GM12878 (cell line): ENCODE results near the gene SLC2A4RG. TPM values are rescaled to one million over a fixed set of nuclear protein-coding genes. Genes with fewer than 3 reads are reported as not detected.
"Not testable (repeated sequence)": the region's sequence is repeated elsewhere in the genome, so short reads cannot be mapped to it uniquely, and the experiment has no call there.

Experiments used
- ATAC-seq: fragments of 200-7000 bp; cut with Tn5 transposase; 3 replicates; pipeline ENCODE4 v1.9.1; 2020; ENCODE audit warnings: mild to moderate bottlenecking, moderate library complexity
- BruUV-seq: library from RNA; stranded (reverse); fragments of 400-500 nt; replicated peaks from 2 replicates; lab custom pipeline; 2021; lab: Mats Ljungman, UMichigan
- CTCF ChIA-PET: fragments of 300-600 bp; sonication (Branson Sonifier 250); formaldehyde crosslinking; extraction: SDS; loops from one replicate; lab custom pipeline; 2021; ENCODE audit warnings: inconsistent platforms; lab: Yijun Ruan, JAX
- POLR2A ChIA-PET: fragments of 350-600 bp; formaldehyde crosslinking; extraction: SDS; loops from one replicate; lab custom pipeline; 2021; ENCODE audit warnings: inconsistent platforms; lab: Charles Lee
- RAD21 ChIA-PET: fragments of 300-600 bp; sonication (Branson Sonifier 250); formaldehyde crosslinking; loops from one replicate; lab custom pipeline; 2023; ENCODE audit warnings: antibody characterized with exemption; ENCODE audit not compliant: unreplicated experiment; lab: Charles Lee
- SMC1A ChIA-PET: fragments of 300-600 bp; sonication (Branson Sonifier 250); formaldehyde crosslinking; loops from one replicate; lab custom pipeline; 2023; ENCODE audit not compliant: unreplicated experiment, uncharacterized antibody; lab: Charles Lee
- DNase-seq: peaks from one replicate; pipeline ENCODE4 v3.0.0-alpha.2; 2011; ENCODE audit warnings: low read depth, low spot score
- FAIRE-seq: peaks from 3 replicates; lab custom pipeline; 2011; peaks lifted over from hg19 to GRCh38; lab: Jason Lieb, UNC
- H2AFZ ChIP-seq: 2 replicates; pipeline ENCODE4 v1.6.0; 2011; ENCODE audit warnings: low read depth, low read length, control low read depth; ENCODE audit not compliant: control insufficient read depth
- H3K27ac ChIP-seq: 2 replicates; pipeline ENCODE4 v1.5.1; 2011; ENCODE audit warnings: control low read depth; ENCODE audit not compliant: control insufficient read depth, insufficient read depth
- H3K27me3 ChIP-seq, 2 experiments: replicated peaks in 1 of 2; 2 replicates each; pipeline versions ENCODE4 v1.6.0 to v1.6.1; 2011; ENCODE audit warnings: low read length in 1 of 2; ENCODE audit not compliant: control insufficient read depth in 2 of 2, insufficient read depth in 2 of 2
- H3K36me3 ChIP-seq, 2 experiments: 2 replicates each; pipeline ENCODE4 v1.5.1; 2011; ENCODE audit warnings: low read length in 1 of 2; ENCODE audit not compliant: control insufficient read depth in 2 of 2, insufficient read depth in 2 of 2
- H3K4me1 ChIP-seq: 2 replicates; pipeline ENCODE4 v1.6.1; 2011; ENCODE audit warnings: mild to moderate bottlenecking, low read length, moderate library complexity, mixed read lengths; ENCODE audit not compliant: control insufficient read depth, insufficient read depth
- H3K4me2 ChIP-seq: 2 replicates; pipeline ENCODE4 v1.6.0; 2011; ENCODE audit warnings: control low read depth; ENCODE audit not compliant: control insufficient read depth, insufficient read depth
- H3K4me3 ChIP-seq: fragments of 200-600 bp; sonication (generic); 2 replicates; pipeline ENCODE4 v1.5.1; 2016
- H3K79me2 ChIP-seq: 2 replicates; pipeline ENCODE4 v1.6.0; 2011; ENCODE audit warnings: low read length; ENCODE audit not compliant: control insufficient read depth, insufficient read depth
- H3K9ac ChIP-seq: 2 replicates; pipeline ENCODE4 v1.8.0; 2011; ENCODE audit warnings: low read length, control low read depth, mixed read lengths; ENCODE audit not compliant: control insufficient read depth, insufficient read depth
- H3K9me3 ChIP-seq: replicated peaks from 3 replicates; pipeline ENCODE4 v1.5.1; 2011; ENCODE audit warnings: mild to moderate bottlenecking, low read length; ENCODE audit not compliant: control insufficient read depth, insufficient read depth
- H4K20me1 ChIP-seq: 2 replicates; pipeline ENCODE4 v1.6.0; 2011; ENCODE audit not compliant: control insufficient read depth, insufficient read depth
- CHD4 ChIP-seq: fragments of 200-600 bp; sonication (generic); IDR thresholded peaks from 2 replicates; pipeline ENCODE4 v1.6.1; 2016; ENCODE audit warnings: mild to moderate bottlenecking
- HDGF ChIP-seq: fragments of 450-650 bp; IDR thresholded peaks from 2 replicates; pipeline ENCODE4 v1.6.1; 2016; ENCODE audit warnings: antibody characterized with exemption
- MXI1 ChIP-seq: fragments of 150-350 bp; IDR thresholded peaks from 2 replicates; pipeline ENCODE4 v1.6.1; 2011; ENCODE audit warnings: low read depth, mild to moderate bottlenecking, inconsistent platforms, low read length, improper control_type of control experiment
- POLR2AphosphoS5 ChIP-seq: IDR thresholded peaks from 2 replicates; pipeline ENCODE4 v1.6.1; 2011; ENCODE audit warnings: mild to moderate bottlenecking, low read length, inconsistent platforms
- SMARCA5 ChIP-seq: fragments of 450-650 bp; IDR thresholded peaks from 2 replicates; pipeline ENCODE4 v1.6.1; 2017; ENCODE audit warnings: mild to moderate bottlenecking
- ZNF217 ChIP-seq: fragments of 450-650 bp; IDR thresholded peaks from 2 replicates; pipeline ENCODE4 v1.6.1; 2017; ENCODE audit warnings: antibody characterized with exemption, mild to moderate bottlenecking
- WGBS: methylation state at CpG from one replicate; pipeline ENCODE4 v1.1.6; 2016; ENCODE audit warnings: low lambda C conversion rate; ENCODE audit not compliant: insufficient replicate concordance, insufficient coverage; ENCODE audit errors: missing lambda C conversion rate; 5-methylcytosine and 5-hydroxymethylcytosine counted together
- in situ Hi-C: fragments of 300-500 bp; cut with MboI; formaldehyde crosslinking; loops from 9 replicates; pipeline ENCODE4 v1.14.3; 2018; ENCODE audit warnings: mixed read lengths
- intact Hi-C: fragments of 100-400 bp; cut with micrococcal nuclease; formaldehyde crosslinking; loops from one replicate; pipeline ENCODE4 v1.14.2; 2022; ENCODE audit not compliant: unreplicated experiment
- polyA plus RNA-seq, 11 experiments: library from polyadenylated mRNA; depleted of rRNA in 4 of 11; unstranded in 6 of 11; stranded (reverse) in 5 of 11; fragments of >200 nt; fragmentation: Nextera tagmentation in 4 of 11; fragmentation: Illumina TruSeq in 1 of 11; extraction: Ambion mirVana in 4 of 11; extraction: Trizol in 1 of 11; gene quantifications; 1 replicate in 1 of 11; 2 replicates in 10 of 11; pipeline versions ENCODE4 v1.2.1 to v1.2.3, GENCODE V29; 2011 to 2016; ENCODE audit warnings: inconsistent platforms in 2 of 11, missing spikeins in 2 of 11, low read depth in 1 of 11
- total RNA-seq, 4 experiments: library from RNA; depleted of rRNA in 3 of 4; stranded (reverse); fragments of >200 nt in 3 of 4; fragmentation: Illumina TruSeq in 1 of 4; extraction: Trizol in 1 of 4; gene quantifications; 2 replicates each; pipeline versions ENCODE4 v1.2.1 to v1.2.3, GENCODE V29; 2013 to 2021
- TF ChIP-seq, protein P1 (sequence below): fragments of 450-650 bp; conservative IDR thresholded peaks from 2 replicates; pipeline ENCODE4 v1.6.1; 2017; ENCODE audit warnings: mild to moderate bottlenecking, moderate library complexity

SLC2A4RG gene
- total and polyA plus RNA-seq, 10 of the 15 experiments (the other 5 are each of a cell fraction or from before 2014, with no cell fraction given) = 0.34 to 65.9 (median 13.3) TPM

- H3K27me3 ChIP-seq, in situ Hi-C loops, FAIRE-seq, RAD21 ChIA-PET, H3K4me3 ChIP-seq, BruUV-seq, intact Hi-C loops, DNase-seq, H2AFZ ChIP-seq, H3K9me3 ChIP-seq, ATAC-seq, H4K20me1 ChIP-seq: not testable (repeated sequence)
- ChIA-PET CTCF (interaction anchor here (0.8 kb wide), 1 partner anchor 192 kb away, joined by 3 read pairs; no protein-coding TSS in a partner anchor), POLR2A (interaction anchor here (0.7 kb wide), 2 partner anchors 14 to 89 kb away, joined by 3 to 4 read pairs; no protein-coding TSS in a partner anchor), SMC1A (interaction anchor here (0.9 kb wide), 1 partner anchor 22 kb away, joined by 3 read pairs; the partner anchor contains the start of genes ARFRP1 and ZGPAT)
- peak overlapping the region; percentile 42; the same call in 1 of the 2 replicates for H3K9ac ChIP-seq
- H3K4me2 ChIP-seq = peak overlapping the region; percentile 53
- 31% methylated on average over 18 of the region's 18 CpGs for WGBS
- peaks cover 21% of the 10 kb centered on the region for H3K79me2 ChIP-seq
- peaks cover 54% of the 10 kb centered on the region for H3K4me1 ChIP-seq
- TF ChIP-seq SMARCA5 = peak; percentile 11; the same call in 1 of the 2 replicates
- 0 out of 2 replicates have a peak, but pooled peaks have one; percentile 29 for TF ChIP-seq HDGF
- TF ChIP-seq MXI1 = 0 out of 2 replicates have a peak, but pooled peaks have one; percentile 2
- TF ChIP-seq ZNF217 = peak; percentile 97
- TF ChIP-seq CHD4 = peak; percentile 97
- TF ChIP-seq, protein P1, sequence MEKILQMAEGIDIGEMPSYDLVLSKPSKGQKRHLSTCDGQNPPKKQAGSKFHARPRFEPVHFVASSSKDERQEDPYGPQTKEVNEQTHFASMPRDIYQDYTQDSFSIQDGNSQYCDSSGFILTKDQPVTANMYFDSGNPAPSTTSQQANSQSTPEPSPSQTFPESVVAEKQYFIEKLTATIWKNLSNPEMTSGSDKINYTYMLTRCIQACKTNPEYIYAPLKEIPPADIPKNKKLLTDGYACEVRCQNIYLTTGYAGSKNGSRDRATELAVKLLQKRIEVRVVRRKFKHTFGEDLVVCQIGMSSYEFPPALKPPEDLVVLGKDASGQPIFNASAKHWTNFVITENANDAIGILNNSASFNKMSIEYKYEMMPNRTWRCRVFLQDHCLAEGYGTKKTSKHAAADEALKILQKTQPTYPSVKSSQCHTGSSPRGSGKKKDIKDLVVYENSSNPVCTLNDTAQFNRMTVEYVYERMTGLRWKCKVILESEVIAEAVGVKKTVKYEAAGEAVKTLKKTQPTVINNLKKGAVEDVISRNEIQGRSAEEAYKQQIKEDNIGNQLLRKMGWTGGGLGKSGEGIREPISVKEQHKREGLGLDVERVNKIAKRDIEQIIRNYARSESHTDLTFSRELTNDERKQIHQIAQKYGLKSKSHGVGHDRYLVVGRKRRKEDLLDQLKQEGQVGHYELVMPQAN = 0 out of 2 replicates have a peak, but pooled peaks have one; percentile 59
- 0 out of 2 replicates have a peak, but pooled peaks have one; percentile 19 for TF ChIP-seq POLR2AphosphoS5
- peak overlapping the region; percentile 93 for H3K27ac ChIP-seq
- H3K36me3 ChIP-seq = peaks cover 6 to 21% of the 10 kb centered on the region in 2 experiments; a peak in 3 of 4 replicates
Measured at GRCh38 chr20:63730189-63730733, 9.3 kb upstream of the SLC2A4RG start.
